ENCODE results near the gene P2RY6. TPM values are rescaled to one million over a fixed set of nuclear protein-coding genes. Genes with fewer than 3 reads are reported as not detected.

P2RY6 gene
- total RNA-seq, 3 donors from 2014 or later: 1.9 to 4.3 (median 2.8) TPM

- TF ChIP-seq CTCF (IDR thresholded peaks at IDR 0.05): no peak
- Histone ChIP-seq H3K4me1 (ENCODE audit: low read depth) (peaks cover 13% of the 10 kb centered on the region), H3K9me3 (no peaks in the 10 kb centered on the region), H3K4me3 (no peak overlapping the region), H3K36me3 (ENCODE audit: low read depth) (no peaks in the 10 kb centered on the region)
- intact Hi-C loops (cut with DNase I, micrococcal nuclease): no loop called here
- ATAC-seq (no peak), DNase-seq (peak in 1 of 3 donors; percentile 21)
Observed at GRCh38 chr11:73312851-73313327, 40.8 kb downstream of the P2RY6 start.

GRCh38 chr11:73313652-73314051 is 41.5 kb downstream of the P2RY6 start:
- Histone ChIP-seq H3K9me3 (no peaks in the 10 kb centered on the region), H3K4me3 (no peak overlapping the region), H3K4me1 (ENCODE audit: low read depth) (peaks cover 13% of the 10 kb centered on the region), H3K36me3 (ENCODE audit: low read depth) (no peaks in the 10 kb centered on the region)
- no peak for TF ChIP-seq CTCF (IDR thresholded peaks at IDR 0.05)
- DNase-seq: no peak
- ATAC-seq: no peak
- intact Hi-C loops (cut with DNase I, micrococcal nuclease): no loop called here

- ATAC-seq: no peak
- Histone ChIP-seq H3K36me3 (ENCODE audit: low read depth) (no peaks in the 10 kb centered on the region), H3K4me3 (no peak overlapping the region), H3K4me1 (ENCODE audit: low read depth) (peaks cover 13% of the 10 kb centered on the region), H3K9me3 (no peaks in the 10 kb centered on the region)
- intact Hi-C loops (cut with DNase I, micrococcal nuclease): no loop called here
- no peak for DNase-seq
- TF ChIP-seq CTCF (IDR thresholded peaks at IDR 0.05): no peak
Observed at GRCh38 chr11:73314117-73314961, 42.2 kb downstream of the P2RY6 start.

- Histone ChIP-seq H3K36me3 (ENCODE audit: low read depth) (no peaks in the 10 kb centered on the region), H3K4me3 (no peak overlapping the region), H3K9me3 (no peaks in the 10 kb centered on the region), H3K4me1 (ENCODE audit: low read depth) (peaks cover 9% of the 10 kb centered on the region)
- intact Hi-C loops (cut with DNase I, micrococcal nuclease): no loop called here
- no peak for DNase-seq
- ATAC-seq: no peak
- TF ChIP-seq CTCF (IDR thresholded peaks at IDR 0.05): no peak
Observed at GRCh38 chr11:73315293-73316020, 43.3 kb downstream of the P2RY6 start.

- no peak for ATAC-seq
- intact Hi-C loops (cut with DNase I, micrococcal nuclease): no loop called here
- Histone ChIP-seq H3K9me3 (no peaks in the 10 kb centered on the region), H3K4me3 (no peak overlapping the region), H3K4me1 (ENCODE audit: low read depth) (peaks cover 14% of the 10 kb centered on the region), H3K36me3 (ENCODE audit: low read depth) (no peaks in the 10 kb centered on the region)
- no peak for DNase-seq
- no peak for TF ChIP-seq CTCF (IDR thresholded peaks at IDR 0.05)
Observed at GRCh38 chr11:73316422-73316821, 44.3 kb downstream of the P2RY6 start.

Measured in mucosa of descending colon (tissue), 3 donors.